G401.6 (cell line): ENCODE measurements around the gene ACACB.

Experiments
- FAIRE-seq: peaks from 2 replicates; lab custom pipeline; 2012; peaks lifted over from hg19 to GRCh38; lab: Jason Lieb, UNC

ACACB gene

GRCh38 chr12:109115758-109116610 lies at the start of gene ACACB:
Gene ACACB, plus strand, starts transcription at chr12:109116587. Its CDS starts 22,819 bp downstream, at chr12:109139406.
- FAIRE-seq = no peak

GRCh38 chr12:109069307-109070271 lies 46.8 kb upstream of the ACACB start:
- FAIRE-seq = no peak

GRCh38 chr12:109074866-109075265 lies 41.5 kb upstream of the ACACB start:
- FAIRE-seq = no peak

GRCh38 chr12:109082751-109083150 lies 33.6 kb upstream of the ACACB start:
- no peak for FAIRE-seq

GRCh38 chr12:109084425-109084824 lies 32.0 kb upstream of the ACACB start:
- FAIRE-seq = no peak

- no peak for FAIRE-seq
These were observed 30.8 kb upstream of the ACACB start for GRCh38 chr12:109085590-109085989.

GRCh38 chr12:109087250-109087649 lies 29.1 kb upstream of the ACACB start:
- FAIRE-seq = no peak

- no peak for FAIRE-seq
These were observed 27.6 kb upstream of the ACACB start for GRCh38 chr12:109088818-109089217.

- no peak for FAIRE-seq
These were observed 26.7 kb upstream of the ACACB start for GRCh38 chr12:109089683-109090082.

GRCh38 chr12:109092497-109093021 lies 23.8 kb upstream of the ACACB start:
- FAIRE-seq = no peak

- FAIRE-seq = peak; percentile 74
These were observed 23.1 kb upstream of the ACACB start, which contains the start of gene ALKBH2 for GRCh38 chr12:109093022-109093918. Gene ALKBH2, minus strand, starts transcription at chr12:109093472. Its CDS starts 686 bp downstream, at chr12:109092786.

GRCh38 chr12:109097140-109097434 lies 19.3 kb upstream of the ACACB start:
- FAIRE-seq = no peak

- FAIRE-seq = peak; percentile 81
These were observed 18.8 kb upstream of the ACACB start, which contains the start of gene UNG for GRCh38 chr12:109097435-109098182. Gene UNG, plus strand, starts transcription at chr12:109097597. Its CDS starts 83 bp downstream, at chr12:109097680.

GRCh38 chr12:109098183-109098604 lies 18.2 kb upstream of the ACACB start:
- no peak for FAIRE-seq

GRCh38 chr12:109098651-109099050 lies 17.7 kb upstream of the ACACB start:
- FAIRE-seq = no peak

GRCh38 chr12:109099431-109100020 lies 16.9 kb upstream of the ACACB start:
- no peak for FAIRE-seq

GRCh38 chr12:109100741-109101140 lies 15.6 kb upstream of the ACACB start:
- FAIRE-seq = no peak

GRCh38 chr12:109102491-109102890 lies 13.9 kb upstream of the ACACB start:
- no peak for FAIRE-seq

- FAIRE-seq = no peak
These were observed 11.2 kb upstream of the ACACB start for GRCh38 chr12:109105176-109105575.

- FAIRE-seq = no peak
These were observed 6.5 kb upstream of the ACACB start for GRCh38 chr12:109109746-109110350.
